ENCODE results near the gene PHF14. TPM values are rescaled to one million over a fixed set of nuclear protein-coding genes. Genes with fewer than 3 reads are reported as not detected.

Gene PHF14
- total and polyA plus RNA-seq, 8 donors: 18.9 to 140 (median 69.6) TPM

GRCh38 chr7:11193888-11194287 lies 220.2 kb downstream of the PHF14 start:
- peak overlapping the region in 2 of 4 donors; percentile 26 to 37 for H3K4me3 ChIP-seq
- H3K36me3 ChIP-seq: no peaks in the 10 kb centered on the region
- intact Hi-C loops (cut with DNase I; ENCODE audit: low total_unique reads): no loop called here
- no peaks in the 10 kb centered on the region for H3K27me3 ChIP-seq
- 21 to 62% (median 31%) methylated on average over 2 of the region's 2 CpGs for WGBS, 5 donors
- no peak for DNase-seq
- peak overlapping the region in 4 of 5 donors; percentile 32 to 69 (median 46) for H3K27ac ChIP-seq
- peaks cover 0 to 20% (median 13%) of the 10 kb centered on the region in 4 donors for H3K4me1 ChIP-seq
- H3K9me3 ChIP-seq: no peaks in the 10 kb centered on the region
- TF ChIP-seq CTCF (IDR thresholded peaks at IDR 0.05) (no peak), EP300 (IDR thresholded peaks at IDR 0.05) (no peak), POLR2AphosphoS5 (IDR thresholded peaks at IDR 0.05) (no peak), POLR2A (IDR thresholded peaks at IDR 0.05) (no peak)

GRCh38 chr7:11194492-11194891 lies 220.8 kb downstream of the PHF14 start:
- intact Hi-C loops (cut with DNase I; ENCODE audit: low total_unique reads): no loop called here
- no peak overlapping the region for H3K27ac ChIP-seq
- WGBS, 5 donors: 77 to 86% (median 83%) methylated on average over 3 of the region's 3 CpGs
- H3K4me3 ChIP-seq: no peak overlapping the region
- H3K4me1 ChIP-seq: peaks cover 0 to 20% (median 13%) of the 10 kb centered on the region in 4 donors
- no peaks in the 10 kb centered on the region for H3K36me3 ChIP-seq
- TF ChIP-seq CTCF (IDR thresholded peaks at IDR 0.05) (no peak), POLR2AphosphoS5 (IDR thresholded peaks at IDR 0.05) (no peak), POLR2A (IDR thresholded peaks at IDR 0.05) (no peak), EP300 (IDR thresholded peaks at IDR 0.05) (no peak)
- H3K27me3 ChIP-seq: no peaks in the 10 kb centered on the region
- no peak for DNase-seq
- no peaks in the 10 kb centered on the region for H3K9me3 ChIP-seq

GRCh38 chr7:11195502-11195901 lies 221.8 kb downstream of the PHF14 start:
- intact Hi-C loops (cut with DNase I; ENCODE audit: low total_unique reads): no loop called here
- H3K27ac ChIP-seq: no peak overlapping the region

GRCh38 chr7:11196143-11196542 lies 222.5 kb downstream of the PHF14 start:
- Histone ChIP-seq H3K27ac (no peak overlapping the region), H3K4me1 (peaks cover 0 to 20% (median 13%) of the 10 kb centered on the region in 4 donors), H3K4me3 (no peak overlapping the region), H3K9me3 (no peaks in the 10 kb centered on the region), H3K36me3 (no peaks in the 10 kb centered on the region), H3K27me3 (no peaks in the 10 kb centered on the region)
- WGBS, 5 donors: 58 to 90% (median 68%) methylated on average over 3 of the region's 3 CpGs
- intact Hi-C loops (cut with DNase I; ENCODE audit: low total_unique reads): no loop called here
- TF ChIP-seq EP300 (IDR thresholded peaks at IDR 0.05): no peak
- no peak for TF ChIP-seq CTCF (IDR thresholded peaks at IDR 0.05)
- TF ChIP-seq POLR2AphosphoS5 (IDR thresholded peaks at IDR 0.05): no peak
- TF ChIP-seq POLR2A (IDR thresholded peaks at IDR 0.05): no peak
- DNase-seq: no peak

More at GRCh38 chr7:11195502-11195901, 221.8 kb downstream of the PHF14 start:
- Histone ChIP-seq H3K4me3 (no peak overlapping the region), H3K4me1 (peaks cover 0 to 20% (median 13%) of the 10 kb centered on the region in 4 donors), H3K36me3 (no peaks in the 10 kb centered on the region), H3K9me3 (no peaks in the 10 kb centered on the region), H3K27me3 (no peaks in the 10 kb centered on the region)
- WGBS, 5 donors: 41 to 67% (median 55%) methylated on average over 3 of the region's 3 CpGs
- no peak for TF ChIP-seq EP300 (IDR thresholded peaks at IDR 0.05)
- no peak for TF ChIP-seq POLR2AphosphoS5 (IDR thresholded peaks at IDR 0.05)
- no peak for TF ChIP-seq CTCF (IDR thresholded peaks at IDR 0.05)
- TF ChIP-seq POLR2A (IDR thresholded peaks at IDR 0.05): no peak
- no peak for DNase-seq
